H1 (cell line): ENCODE data around the gene C9orf50. TPM values are rescaled to one million over a fixed set of nuclear protein-coding genes. Genes with fewer than 3 reads are reported as not detected.

Experiments
- CTCF ChIA-PET: fragments of 300-600 bp; sonication (Branson Sonifier 250); formaldehyde crosslinking; loops from one replicate; lab custom pipeline; 2021; ENCODE audit not compliant: partially characterized antibody; lab: Charles Lee
- POLR2A ChIA-PET: fragments of 300-600 bp; sonication (Branson Sonifier 250); formaldehyde crosslinking; loops from one replicate; lab custom pipeline; 2021; ENCODE audit warnings: inconsistent platforms; ENCODE audit not compliant: partially characterized antibody; lab: Charles Lee
- DNase-seq, 2 experiments: peaks; one replicate each; pipeline versions ENCODE4 v3.0.0 to v3.0.0-alpha.2; 2010 to 2022; ENCODE audit warnings: low spot score in 2 of 2, low read depth in 1 of 2, mixed read lengths in 1 of 2
- FAIRE-seq: peaks from 2 replicates; lab custom pipeline; 2011; peaks lifted over from hg19 to GRCh38; lab: Jason Lieb, UNC
- H2AFZ ChIP-seq: 2 replicates; pipeline ENCODE4 v1.8.1; 2012; ENCODE audit warnings: low read length, inconsistent platforms
- H2AK5ac ChIP-seq: 2 replicates; pipeline ENCODE4 v1.6.1; 2013; ENCODE audit warnings: low read depth, low read length
- H2BK120ac ChIP-seq: replicated peaks from 2 replicates; pipeline ENCODE3; 2013; ENCODE audit warnings: low read depth, low read length, inconsistent platforms
- H2BK12ac ChIP-seq: 2 replicates; pipeline ENCODE4 v1.6.1; 2013; ENCODE audit warnings: low read depth, low read length
- H2BK15ac ChIP-seq: 2 replicates; pipeline ENCODE4 v1.6.1; 2013; ENCODE audit warnings: low read length
- H2BK20ac ChIP-seq: 2 replicates; pipeline ENCODE4 v1.6.1; 2013; ENCODE audit warnings: low read length
- H2BK5ac ChIP-seq: 2 replicates; pipeline ENCODE4 v1.6.1; 2013; ENCODE audit warnings: low read depth, low read length
- H3K14ac ChIP-seq: 2 replicates; pipeline ENCODE4 v1.6.1; 2013; ENCODE audit warnings: inconsistent platforms; ENCODE audit not compliant: insufficient read length
- H3K18ac ChIP-seq: 2 replicates; pipeline ENCODE4 v1.6.1; 2013; ENCODE audit warnings: low read length; ENCODE audit errors: extremely low read depth
- H3K23ac ChIP-seq: 2 replicates; pipeline ENCODE4 v1.6.1; 2013; ENCODE audit warnings: inconsistent platforms; ENCODE audit not compliant: insufficient read length
- H3K23me2 ChIP-seq: 2 replicates; pipeline ENCODE4 v1.6.1; 2013; ENCODE audit warnings: low read depth, low read length
- H3K27ac ChIP-seq: 2 replicates; pipeline ENCODE4 v1.6.1; 2011; ENCODE audit warnings: low read depth, low read length, inconsistent platforms
- H3K27me3 ChIP-seq, 4 experiments: replicated peaks in 1 of 4; 1 replicate in 1 of 4; 2 replicates in 3 of 4; pipeline versions ENCODE4 v1.6.1 to v1.8.1; 2011 to 2013; ENCODE audit warnings: low read length in 3 of 4, mild to moderate bottlenecking in 3 of 4, inconsistent platforms in 2 of 4, mixed read lengths in 2 of 4, moderate library complexity in 1 of 4; ENCODE audit not compliant: control insufficient read depth in 3 of 4, insufficient read depth in 3 of 4; ENCODE audit errors: extremely low read depth in 1 of 4
- H3K36me3 ChIP-seq, 4 experiments: 2 replicates each; pipeline versions ENCODE4 v1.6.1 to v1.8.1; 2011 to 2013; ENCODE audit warnings: mild to moderate bottlenecking in 4 of 4, low read length in 3 of 4, moderate library complexity in 2 of 4, control low read depth in 1 of 4, inconsistent platforms in 1 of 4; ENCODE audit not compliant: insufficient read depth in 4 of 4, control insufficient read depth in 2 of 4
- H3K4ac ChIP-seq: replicated peaks from 2 replicates; pipeline ENCODE3; 2013; ENCODE audit warnings: low read length, low read depth, mixed read lengths, inconsistent platforms; ENCODE audit not compliant: insufficient read length
- H3K4me1 ChIP-seq, 4 experiments: replicated peaks in 1 of 4; 1 replicate in 1 of 4; 2 replicates in 3 of 4; pipeline versions ENCODE4 v1.6.1 to v1.8.1; 2011 to 2013; ENCODE audit warnings: low read length in 3 of 4, inconsistent platforms in 2 of 4, mixed read lengths in 1 of 4; ENCODE audit not compliant: insufficient read depth in 4 of 4, control insufficient read depth in 3 of 4
- H3K4me2 ChIP-seq, 2 experiments: 2 replicates each; pipeline versions ENCODE4 v1.6.1 to v1.8.1; 2011 to 2013; ENCODE audit warnings: low read depth in 2 of 2, low read length in 2 of 2, control low read depth in 1 of 2, inconsistent platforms in 1 of 2, mild to moderate bottlenecking in 1 of 2; ENCODE audit not compliant: insufficient read depth in 1 of 2
- H3K4me3 ChIP-seq, 4 experiments: fragments of 200-600, 300-600 bp in 1 of 4; sonication (generic), shearing (Covaris generic), sonication (Bioruptor Twin) in 1 of 4; 2 replicates each; pipeline versions ENCODE4 v1.5.1 to v1.8.1; 2011 to 2016; ENCODE audit warnings: low read length in 4 of 4, low read depth in 3 of 4, control low read depth in 2 of 4, inconsistent platforms in 2 of 4, mild to moderate bottlenecking in 2 of 4, mixed read lengths in 1 of 4, moderate library complexity in 1 of 4; ENCODE audit not compliant: insufficient read depth in 2 of 4; ENCODE audit errors: extremely low read depth in 1 of 4
- H3K56ac ChIP-seq: replicated peaks from 2 replicates; pipeline ENCODE3; 2013; ENCODE audit warnings: low read depth, mild to moderate bottlenecking, mixed read lengths, low read length, inconsistent platforms; ENCODE audit not compliant: insufficient read length
- H3K79me1 ChIP-seq: 2 replicates; pipeline ENCODE4 v1.6.1; 2013; ENCODE audit warnings: low read depth, low read length, control low read depth
- H3K79me2 ChIP-seq, 2 experiments: 2 replicates each; pipeline versions ENCODE4 v1.6.1 to v1.8.1; 2012 to 2013; ENCODE audit warnings: low read length in 2 of 2, mild to moderate bottlenecking in 2 of 2, inconsistent platforms in 1 of 2; ENCODE audit not compliant: insufficient read depth in 2 of 2, control insufficient read depth in 1 of 2
- H3K9ac ChIP-seq, 4 experiments: replicated peaks in 1 of 4; 1 replicate in 1 of 4; 2 replicates in 3 of 4; pipeline versions ENCODE4 v1.6.1 to v1.8.1; 2011 to 2013; ENCODE audit warnings: low read depth in 3 of 4, low read length in 3 of 4, control low read depth in 2 of 4, mild to moderate bottlenecking in 2 of 4, moderate library complexity in 2 of 4, inconsistent platforms in 1 of 4; ENCODE audit errors: extremely low read depth in 1 of 4
- H3K9me3 ChIP-seq, 2 experiments: 2 replicates each; pipeline versions ENCODE4 v1.6.1 to v1.8.1; 2012 to 2013; ENCODE audit warnings: mild to moderate bottlenecking in 2 of 2, moderate library complexity in 2 of 2, control low read depth in 1 of 2, inconsistent platforms in 1 of 2, low read depth in 1 of 2, low read length in 1 of 2, mixed read lengths in 1 of 2; ENCODE audit not compliant: insufficient read depth in 2 of 2
- H4K20me1 ChIP-seq, 2 experiments: replicated peaks in 1 of 2; 2 replicates each; pipeline versions ENCODE3 to v1.8.1; 2011 to 2013; ENCODE audit warnings: inconsistent platforms in 2 of 2, low read length in 2 of 2, mild to moderate bottlenecking in 1 of 2; ENCODE audit not compliant: insufficient read depth in 2 of 2, control insufficient read depth in 1 of 2
- H4K5ac ChIP-seq: 2 replicates; pipeline ENCODE4 v1.6.1; 2013; ENCODE audit warnings: low read length, low read depth, mixed read lengths, inconsistent platforms; ENCODE audit not compliant: insufficient read length
- H4K8ac ChIP-seq: 2 replicates; pipeline ENCODE4 v1.8.0; 2013; ENCODE audit warnings: mild to moderate bottlenecking, moderate library complexity, low read length, inconsistent platforms; ENCODE audit not compliant: insufficient read depth; ENCODE audit errors: extremely low read depth
- H4K91ac ChIP-seq: replicated peaks from 2 replicates; pipeline ENCODE3; 2013; ENCODE audit warnings: low read length, mixed read lengths, inconsistent platforms; ENCODE audit not compliant: insufficient read length
- SAP30 ChIP-seq: fragments of 300-600 bp; sonication (generic); IDR thresholded peaks from 2 replicates; pipeline ENCODE4 v1.7.1; 2012; ENCODE audit warnings: low read length, moderate library complexity, mild to moderate bottlenecking, inconsistent platforms; ENCODE audit not compliant: insufficient read depth, insufficient replicate concordance
- WGBS, 2 experiments: shearing (Covaris generic) in 1 of 2; methylation state at CpG; one replicate each; pipeline versions ENCODE4 v1.1.6 to v1.1.7; 2013 to 2015; ENCODE audit warnings: low lambda C conversion rate in 2 of 2, mixed read lengths in 2 of 2, inconsistent platforms in 1 of 2, low coverage in 1 of 2, missing lambda C conversion rate in 1 of 2; ENCODE audit not compliant: insufficient replicate concordance in 2 of 2, insufficient coverage in 1 of 2, insufficient read length in 1 of 2; ENCODE audit errors: extremely low coverage in 1 of 2, missing lambda C conversion rate in 1 of 2; 5-methylcytosine and 5-hydroxymethylcytosine counted together
- polyA plus RNA-seq, 7 experiments: library from polyadenylated mRNA; depleted of rRNA in 3 of 7; stranded (reverse) in 5 of 7; unstranded in 2 of 7; fragments of >200 nt in 5 of 7; fragments of 200-250 nt in 2 of 7; gene quantifications; 1 replicate in 5 of 7; 2 replicates in 1 of 7; 4 replicates in 1 of 7; pipeline versions ENCODE4 v1.2.1 to v1.2.3, GENCODE V29; 2011 to 2013; ENCODE audit warnings: missing spikeins in 2 of 7, mixed read lengths in 2 of 7
- total RNA-seq: library from RNA; stranded (reverse); fragmentation: NEBNext Ultra II Directional; extraction: Animal tissue kit (Norgen Biotek cat#: 25700); gene quantifications from 2 replicates; pipeline ENCODE4 v1.2.1, GENCODE V29; 2021

Gene C9orf50
- total and polyA plus RNA-seq, 2 of the 8 experiments (the other 6 are each of a cell fraction or from before 2014, with no cell fraction given): not detected

- Histone ChIP-seq H3K27me3 (peaks cover 0 to 3% (median 0%) of the 10 kb centered on the region in 4 experiments; a peak in 2 of 7 replicates), H3K9ac (no peak overlapping the region), H4K20me1 (no peaks in the 10 kb centered on the region), H3K14ac (no peak overlapping the region), H3K79me2 (no peaks in the 10 kb centered on the region), H4K91ac (no peak overlapping the region), H3K79me1 (no peaks in the 10 kb centered on the region), H2BK5ac (peak overlapping the region; percentile 18; the same call in 1 of the 2 replicates), H3K9me3 (no peaks in the 10 kb centered on the region), H3K36me3 (no peaks in the 10 kb centered on the region), H2BK20ac (no peak overlapping the region), H3K18ac (no peak overlapping the region), H2AFZ (no peak overlapping the region), H4K8ac (no peak overlapping the region; the same call in 1 of the 2 replicates), H3K56ac (no peak overlapping the region), H2BK120ac (no peak overlapping the region), H3K4me2 (no peak overlapping the region), H3K4me1 (peaks cover 0 to 8% (median 1%) of the 10 kb centered on the region in 4 experiments; a peak in 3 of 7 replicates), H3K4ac (no peak overlapping the region), H2BK15ac (0 out of 2 replicates have a peak overlapping the region, but pooled peaks have one; percentile 75), H2AK5ac (no peak overlapping the region; the same call in 1 of the 2 replicates), H3K27ac (no peak overlapping the region), H3K23ac (no peak overlapping the region), H3K23me2 (no peaks in the 10 kb centered on the region), H2BK12ac (peak overlapping the region; percentile 2; the same call in 1 of the 2 replicates), H3K4me3 (no peak overlapping the region), H4K5ac (no peak overlapping the region)
- POLR2A ChIA-PET: no interaction called here
- DNase-seq (no peak), FAIRE-seq (no peak)
- CTCF ChIA-PET: interaction anchor here (0.6 to 7.0 kb wide), 18 partner anchors 8 to 448 kb away, joined by 3 to 37 read pairs (median 4); no protein-coding TSS in a partner anchor
- no peak for TF ChIP-seq SAP30
- 80% methylated on average over 1 of the region's 1 CpG; no CpG with 5 or more reads in 1 of the 2 experiments for WGBS, 2 experiments
These were observed 34.7 kb downstream of the C9orf50 start for GRCh38 chr9:129586245-129586644.
